ELR (cell line): ENCODE data around the gene FAM114A2.
"Not testable (repeated sequence)": the region's sequence is repeated elsewhere in the genome, so short reads cannot be mapped to it uniquely, and the experiment has no call there.

ENCODE experiments used
- DNase-seq: peaks from one replicate; pipeline ENCODE4 v3.0.0-alpha.2; 2015; ENCODE audit warnings: low read depth

Gene FAM114A2

DNA sequence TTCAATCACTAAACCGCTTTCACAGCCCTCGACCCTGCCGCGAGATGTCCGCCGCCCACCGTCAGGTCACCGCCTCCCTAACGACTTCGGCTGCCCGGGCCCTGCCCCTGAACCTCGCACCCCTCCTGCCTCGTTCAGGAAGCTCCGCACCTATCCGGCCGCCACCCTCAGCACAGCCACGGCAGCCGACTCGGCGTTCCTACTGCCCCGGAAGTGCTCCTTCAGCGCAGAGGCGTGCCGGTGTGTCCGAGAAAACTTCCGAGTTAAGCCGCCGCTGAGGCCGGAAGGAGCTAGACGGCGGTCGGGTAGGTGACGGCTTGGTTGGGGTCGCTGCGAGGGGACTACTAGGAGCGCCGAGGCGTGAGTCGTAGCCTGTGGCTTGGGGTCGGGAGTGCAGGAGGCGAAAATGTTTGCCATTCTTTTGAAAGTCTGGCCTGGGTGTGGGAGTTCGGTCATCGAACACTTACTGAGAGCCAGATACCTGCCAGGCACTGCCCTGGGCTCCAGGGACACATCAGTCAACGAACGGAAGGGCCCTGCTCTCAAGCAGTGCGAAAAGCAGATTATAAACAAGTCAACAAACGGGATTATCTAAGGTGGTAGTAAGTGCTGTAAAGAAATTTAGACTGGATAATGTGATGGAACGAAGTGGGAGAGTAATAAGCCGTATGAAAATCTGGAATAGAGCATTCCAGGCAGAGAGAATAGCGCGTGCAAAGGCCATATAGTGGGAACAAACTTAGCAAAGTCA is at the start of gene FAM114A2, which contains the start of gene MFAP3:
FAM114A2 (minus strand) TSS at position 204 of the 751 bp plus-strand sequence. CDS start 3,957 bp downstream, outside the sequence.
MFAP3 (plus strand) TSS at position 261 of the 751 bp plus-strand sequence. CDS start 10,756 bp downstream, outside the sequence.
- peak; percentile 94 for DNase-seq

DNA sequence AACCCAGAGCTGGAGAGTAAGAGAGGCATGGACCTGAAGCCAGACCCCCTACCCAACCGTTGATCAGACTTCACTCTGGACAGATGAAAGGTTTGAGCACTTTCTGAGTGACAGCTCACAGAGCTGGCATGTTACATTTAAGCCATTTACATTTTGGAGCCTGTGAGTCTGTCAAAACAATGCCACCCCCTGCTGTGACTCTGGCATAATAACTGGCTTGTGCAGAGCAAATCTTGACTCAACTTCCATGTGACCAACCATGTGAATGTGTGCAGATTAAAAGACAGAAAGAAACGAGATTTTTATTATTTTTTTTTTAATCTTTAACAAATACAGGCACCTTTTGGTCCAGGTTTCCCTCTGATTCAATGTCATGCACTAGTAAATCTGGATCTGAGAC is 48.5 kb upstream of the FAM114A2 start:
- peak; percentile 21 for DNase-seq

DNA sequence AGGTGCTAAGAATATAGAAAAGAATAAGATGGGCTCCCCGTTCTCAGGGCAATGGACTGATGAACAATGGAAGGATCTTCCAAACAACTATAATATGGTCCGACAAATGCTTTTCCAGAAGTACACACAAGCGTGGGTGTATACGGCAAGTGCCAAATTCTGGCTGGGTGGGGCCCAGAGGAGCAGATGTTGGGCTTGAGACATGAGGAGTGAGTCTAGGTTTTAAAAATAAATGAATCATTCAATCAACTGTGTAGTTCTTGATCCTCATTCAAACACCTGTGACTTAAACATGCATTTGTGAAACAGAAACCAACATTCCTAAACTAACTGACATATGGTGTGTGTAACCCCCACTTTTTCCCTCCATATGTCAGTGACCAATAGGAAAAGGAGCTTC is 47.9 kb upstream of the FAM114A2 start:
- no peak for DNase-seq

DNA sequence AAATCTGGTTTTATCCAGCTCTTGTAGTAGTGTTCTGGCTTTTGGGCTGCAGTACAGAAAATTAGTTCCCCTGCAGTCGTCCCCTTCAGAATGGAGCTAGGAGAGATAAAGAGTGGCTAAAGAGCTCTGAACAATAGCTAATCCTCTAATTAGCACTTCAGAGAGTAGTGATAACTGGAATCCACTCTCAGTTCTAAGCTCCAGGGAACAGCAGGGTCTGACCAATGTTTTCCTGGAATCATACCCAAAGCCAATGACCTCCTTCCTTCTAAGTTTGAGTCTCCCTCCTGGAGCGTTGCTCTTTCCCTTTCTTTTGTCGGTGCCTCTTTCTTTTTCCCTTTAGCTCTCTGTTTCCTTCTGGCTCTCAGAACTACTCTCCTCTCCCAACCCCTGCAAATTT is 47.4 kb upstream of the FAM114A2 start:
- DNase-seq, result no peak

GRCh38 chr5:154084062-154084639 is 45.4 kb upstream of the FAM114A2 start:
- no peak for DNase-seq

DNA sequence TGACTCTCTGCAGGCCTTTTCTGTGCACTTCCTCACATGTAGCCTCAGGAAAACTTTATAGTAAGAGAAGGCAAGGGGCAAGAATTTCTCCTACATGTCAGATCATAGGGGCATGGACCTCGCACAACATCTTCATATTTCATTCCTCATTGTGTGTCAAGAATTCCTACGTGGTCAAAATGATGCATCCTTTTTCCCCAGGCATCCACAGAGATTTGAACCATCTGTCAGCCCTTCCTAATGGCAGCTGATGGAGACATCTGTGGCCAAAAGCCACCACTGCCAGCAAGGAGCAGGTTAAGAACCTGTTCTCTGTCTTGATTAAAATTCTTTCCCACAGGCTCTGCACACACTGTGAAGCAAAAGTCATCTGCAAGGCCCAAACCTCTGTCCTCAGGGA is 42.5 kb upstream of the FAM114A2 start:
- no peak for DNase-seq

GRCh38 chr5:154078272-154078671 is 39.6 kb upstream of the FAM114A2 start:
- DNase-seq, result no peak

GRCh38 chr5:154077696-154078095 is 39.0 kb upstream of the FAM114A2 start:
- peak; percentile 13 for DNase-seq

DNA sequence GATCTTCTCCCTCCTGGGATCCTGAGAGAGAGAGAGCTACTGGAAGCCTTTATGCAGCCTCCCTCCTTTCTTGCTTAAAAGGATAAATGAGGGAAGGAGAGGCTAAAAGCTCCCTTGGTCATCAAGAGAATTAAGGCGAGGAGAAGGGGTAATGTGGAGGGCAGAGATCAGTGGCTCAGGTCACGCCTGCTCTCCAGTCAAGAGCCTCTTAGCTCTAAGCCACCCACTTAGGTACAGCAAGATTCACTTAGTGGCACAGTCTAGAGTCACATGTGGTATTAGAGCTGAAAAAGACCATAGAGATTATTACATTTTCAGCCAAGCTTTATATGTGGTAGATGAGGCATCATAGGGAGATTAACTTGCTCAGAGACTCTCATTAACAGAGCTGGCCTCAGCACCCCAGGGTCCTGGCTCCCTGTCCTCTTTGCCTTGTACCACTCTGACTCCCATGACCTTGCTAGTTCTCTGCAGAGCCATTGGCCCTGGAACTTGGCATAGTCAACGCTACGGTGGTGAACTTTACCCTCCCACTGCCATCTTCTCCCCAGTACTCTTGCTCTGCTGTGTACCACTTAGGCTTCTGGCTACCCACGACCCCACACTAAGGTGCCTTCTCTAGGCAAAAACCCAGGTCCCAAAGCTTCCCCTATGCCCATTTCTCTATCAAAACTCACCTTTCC is 37.7 kb upstream of the FAM114A2 start:
- no peak for DNase-seq

GRCh38 chr5:154072414-154073171 is 33.9 kb upstream of the FAM114A2 start:
- peak; percentile 78 for DNase-seq

GRCh38 chr5:154071799-154072413 is 33.2 kb upstream of the FAM114A2 start:
- no peak for DNase-seq

- DNase-seq, result not testable (repeated sequence)
These were observed 31.1 kb upstream of the FAM114A2 start for GRCh38 chr5:154069854-154070253.

- DNase-seq, result no peak
These were observed 27.3 kb upstream of the FAM114A2 start for GRCh38 chr5:154065971-154066370.

DNA sequence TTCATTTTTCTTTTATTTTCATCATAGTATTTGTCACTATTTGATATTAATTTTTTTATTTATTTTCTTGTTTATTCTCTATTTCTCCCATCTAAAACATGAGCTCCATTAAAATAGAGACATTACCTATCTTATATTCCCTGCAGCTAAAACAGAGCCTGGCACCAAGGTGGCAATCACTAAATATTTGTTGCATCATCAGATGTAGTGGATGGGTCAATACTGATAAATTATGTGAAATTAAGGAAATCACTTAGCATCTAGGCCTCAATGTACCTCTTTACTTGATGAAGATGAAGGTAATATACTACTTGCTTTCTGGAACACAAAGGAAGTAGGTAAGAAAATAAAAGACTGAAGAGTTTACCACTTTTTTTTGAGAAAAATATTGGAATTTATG is 24.7 kb upstream of the FAM114A2 start:
- DNase-seq, result no peak

DNA sequence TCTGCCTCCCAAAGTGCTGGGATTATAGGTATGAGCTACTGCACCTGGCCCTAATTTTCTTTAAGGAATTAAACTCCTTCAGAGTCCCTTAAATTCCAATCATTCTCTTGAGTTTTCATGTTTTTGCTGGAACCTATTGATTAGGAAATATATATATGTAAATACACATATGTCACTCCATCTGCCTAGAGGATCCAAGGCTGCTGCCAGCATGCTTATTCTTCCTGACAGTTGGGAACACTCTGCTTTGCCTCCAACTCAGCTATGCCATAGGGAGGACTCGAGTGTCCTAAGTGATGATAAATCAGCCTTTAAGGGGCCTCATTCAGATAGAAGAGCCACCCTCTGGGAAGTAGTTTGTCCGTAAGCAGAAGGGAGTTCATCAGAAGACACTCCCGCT is 21.9 kb upstream of the FAM114A2 start:
- DNase-seq, result no peak

DNA sequence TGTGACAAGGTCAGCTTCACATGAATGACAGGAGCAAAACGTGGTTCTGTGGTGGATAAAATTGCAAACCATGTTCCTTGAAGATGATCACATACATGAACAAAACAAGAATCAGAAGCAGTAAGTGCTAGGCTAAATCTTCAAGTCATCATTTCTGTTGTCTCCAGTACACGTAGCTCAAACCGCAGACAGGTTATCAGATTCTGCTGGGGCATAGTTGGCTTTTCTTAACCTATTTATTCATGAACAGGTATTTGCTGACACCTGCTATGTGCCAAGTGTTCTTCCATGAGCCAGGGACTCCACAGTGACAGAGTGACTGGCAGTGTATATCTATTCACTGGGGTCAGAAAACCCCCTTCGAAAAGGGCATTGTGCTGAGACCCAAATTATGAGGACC is 20.9 kb upstream of the FAM114A2 start:
- no peak for DNase-seq

- DNase-seq, result no peak
These were observed 20.3 kb upstream of the FAM114A2 start for GRCh38 chr5:154059039-154059430.

DNA sequence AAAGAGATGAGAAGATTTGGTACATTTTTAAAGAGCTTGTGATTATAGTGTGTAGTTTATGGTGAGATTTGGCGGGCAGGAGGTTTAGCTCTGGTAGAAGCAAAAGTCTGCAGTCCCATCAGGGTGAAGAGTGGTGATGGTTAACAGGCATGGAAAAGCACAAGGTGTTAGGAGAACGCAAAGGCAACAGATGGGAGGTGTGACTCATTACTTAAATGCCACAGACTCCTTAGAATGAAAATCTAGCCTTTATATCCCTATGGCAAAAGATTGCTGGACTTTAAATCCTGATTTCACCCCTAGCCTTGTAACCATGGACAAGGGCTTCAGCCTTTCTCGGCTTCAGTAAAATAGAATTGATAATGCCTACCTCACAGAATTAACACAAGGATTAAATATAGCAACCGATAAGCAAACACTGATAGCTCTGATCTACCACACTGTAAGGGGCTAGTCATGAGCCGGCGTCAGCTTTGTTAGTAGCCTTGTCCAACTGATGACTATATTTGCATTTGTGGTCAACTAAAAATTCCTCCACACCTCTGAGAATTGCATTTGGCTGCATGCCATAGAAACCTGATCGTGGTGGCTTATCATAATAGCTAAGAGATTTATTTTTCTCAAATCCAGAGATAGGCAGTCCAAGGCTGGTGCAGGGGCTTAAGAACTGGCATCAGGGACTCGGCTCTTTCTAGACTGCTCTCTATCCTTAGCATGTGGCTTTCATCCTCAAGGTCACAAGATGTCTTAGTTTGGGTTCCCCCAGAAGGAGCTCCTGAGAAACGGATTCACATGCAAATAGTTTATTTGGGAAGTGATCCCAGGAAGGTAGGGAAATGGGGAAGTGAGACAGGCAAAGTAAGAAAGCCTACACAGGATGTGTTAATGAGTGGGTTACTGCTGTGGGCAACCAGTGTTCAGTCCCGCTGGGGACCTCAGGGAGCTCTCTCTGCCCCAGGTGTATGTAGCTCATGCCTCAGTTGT is 19.6 kb upstream of the FAM114A2 start:
- DNase-seq, result no peak

DNA sequence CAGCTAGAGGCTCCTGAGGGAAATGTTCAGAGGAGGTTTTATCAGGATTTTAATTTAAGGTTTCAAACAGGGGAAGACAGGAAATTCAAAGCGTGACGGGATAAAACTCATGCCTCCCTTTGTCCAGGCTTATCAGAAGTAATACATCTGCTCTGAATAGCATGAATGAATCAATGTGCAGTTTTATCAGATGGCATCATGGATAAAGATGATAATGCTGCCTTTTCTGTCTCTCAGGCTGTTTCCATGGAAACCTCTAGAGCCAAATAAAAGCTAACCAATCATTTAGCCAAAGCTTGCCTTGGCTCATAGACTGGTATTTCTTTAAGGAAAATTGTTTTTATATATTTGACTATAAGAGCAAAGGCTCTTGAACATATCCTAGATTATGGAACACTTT is 16.5 kb upstream of the FAM114A2 start:
- no peak for DNase-seq

GRCh38 chr5:154053468-154053867 is 14.8 kb upstream of the FAM114A2 start:
- DNase-seq, result no peak

- no peak for DNase-seq
These were observed 10.9 kb upstream of the FAM114A2 start for GRCh38 chr5:154049636-154050035.
